ENCODE measurements around the gene TRIM65.

The TRIM65 gene

GRCh38 chr17:75880266-75880665 is 16.5 kb downstream of the TRIM65 start:
- TF ChIP-seq CTCF (IDR thresholded peaks at IDR 0.05) = no peak

- no peak; the same call in 1 of the 2 replicates for TF ChIP-seq CTCF (IDR thresholded peaks at IDR 0.05)
Observed at GRCh38 chr17:75878174-75878998, 18.4 kb downstream of the TRIM65 start, which contains the start of gene TRIM47. Gene TRIM47, minus strand, starts transcription at chr17:75878581. Its CDS starts 33 bp downstream, at chr17:75878548.

- TF ChIP-seq CTCF (IDR thresholded peaks at IDR 0.05) = peak; percentile 60
Observed at GRCh38 chr17:75877752-75878173, 19.0 kb downstream of the TRIM65 start.

- no peak for TF ChIP-seq CTCF (IDR thresholded peaks at IDR 0.05)
Observed at GRCh38 chr17:75876938-75877751, 19.6 kb downstream of the TRIM65 start.

GRCh38 chr17:75876190-75876937 is 20.4 kb downstream of the TRIM65 start:
- TF ChIP-seq CTCF (IDR thresholded peaks at IDR 0.05) = no peak

GRCh38 chr17:75875940-75876189 is 20.9 kb downstream of the TRIM65 start:
- TF ChIP-seq CTCF (IDR thresholded peaks at IDR 0.05) = no peak

- no peak for TF ChIP-seq CTCF (IDR thresholded peaks at IDR 0.05)
Observed at GRCh38 chr17:75875182-75875939, 21.4 kb downstream of the TRIM65 start.

Measured in LNCAP (cell line).